Endodermal cell (in vitro differentiated cells): ENCODE results near the gene RBKS. TPM values are rescaled to one million over a fixed set of nuclear protein-coding genes. Genes with fewer than 3 reads are reported as not detected.

ENCODE experiments used
- DNase-seq: peaks from one replicate; pipeline ENCODE4 v3.0.0-alpha.2; 2017
- H3K27ac ChIP-seq: 2 replicates; pipeline ENCODE4 v1.5.1; 2013; ENCODE audit warnings: mild to moderate bottlenecking, low read depth, low read length, moderate library complexity
- H3K27me3 ChIP-seq: 2 replicates; pipeline ENCODE4 v1.6.1; 2013; ENCODE audit warnings: mild to moderate bottlenecking, low read length, moderate library complexity; ENCODE audit not compliant: insufficient read depth, control insufficient read depth, poor library complexity, severe bottlenecking
- H3K36me3 ChIP-seq: 2 replicates; pipeline ENCODE4 v1.7.0; 2013; ENCODE audit warnings: mild to moderate bottlenecking, low read length, moderate library complexity; ENCODE audit not compliant: control insufficient read depth, insufficient read depth
- H3K4me1 ChIP-seq: one replicate; pipeline ENCODE4 v1.7.0; 2013; ENCODE audit warnings: low read length; ENCODE audit not compliant: control insufficient read depth, insufficient read depth
- H3K4me3 ChIP-seq: 2 replicates; pipeline ENCODE4 v1.5.1; 2013; ENCODE audit warnings: mild to moderate bottlenecking, low read length, moderate library complexity
- H3K9ac ChIP-seq: 2 replicates; pipeline ENCODE4 v1.6.1; 2013; ENCODE audit warnings: mild to moderate bottlenecking, low read length, moderate library complexity; ENCODE audit not compliant: poor library complexity, severe bottlenecking; ENCODE audit errors: extremely low read depth
- H3K9me3 ChIP-seq: 2 replicates; pipeline ENCODE4 v1.6.1; 2013; ENCODE audit warnings: mild to moderate bottlenecking, low read length, moderate library complexity; ENCODE audit not compliant: control insufficient read depth
- H3K27ac Mint-ChIP-seq: 2 replicates; pipeline ENCODE4 v1.8.0; 2020; ENCODE audit warnings: mixed read lengths
- H3K27me3 Mint-ChIP-seq: 2 replicates; pipeline ENCODE4 v1.8.0; 2021; ENCODE audit warnings: mild to moderate bottlenecking, mixed read lengths; ENCODE audit not compliant: insufficient read depth
- H3K36me3 Mint-ChIP-seq: 2 replicates; pipeline ENCODE4 v1.8.0; 2020; ENCODE audit warnings: low read depth, mixed read lengths
- H3K4me1 Mint-ChIP-seq: 2 replicates; pipeline ENCODE4 v1.8.0; 2020; ENCODE audit warnings: mixed read lengths
- H3K4me3 Mint-ChIP-seq: 2 replicates; pipeline ENCODE4 v1.8.0; 2020; ENCODE audit warnings: mild to moderate bottlenecking, moderate library complexity, mixed read lengths
- H3K9me3 Mint-ChIP-seq: 2 replicates; pipeline ENCODE4 v1.8.0; 2020; ENCODE audit warnings: mild to moderate bottlenecking, mixed read lengths
- CTCF ChIP-seq: fragments of 200-600 bp; sonication (generic); conservative IDR thresholded peaks from 2 replicates; pipeline ENCODE4 v1.5.0; 2021; ENCODE audit warnings: antibody characterized with exemption, mild to moderate bottlenecking
- WGBS, 2 experiments: methylation state at CpG; one replicate each; pipeline versions ENCODE4 v1.1.5 to v1.1.7; 2013; ENCODE audit warnings: missing lambda C conversion rate in 2 of 2, mixed read lengths in 1 of 2; ENCODE audit not compliant: insufficient coverage in 1 of 2, insufficient read length in 1 of 2; 5-methylcytosine and 5-hydroxymethylcytosine counted together
- total RNA-seq, 2 donors: library from RNA; stranded (reverse); fragmentation: NEBNext Ultra II Directional in 1 of 2; extraction: Animal tissue kit (Norgen Biotek cat#: 25700) in 1 of 2; gene quantifications; 2 replicates in 1 of 2; 3 replicates in 1 of 2; pipeline ENCODE4 v1.2.1, GENCODE V29; 2021

RBKS gene
- total RNA-seq, 2 donors from 2014 or later = 4.4 to 4.9 TPM

- H3K4me1 Mint-ChIP-seq = no peaks in the 10 kb centered on the region
- Histone ChIP-seq H3K36me3 (no peaks in the 10 kb centered on the region), H3K4me1 (no peaks in the 10 kb centered on the region), H3K9me3 (no peaks in the 10 kb centered on the region), H3K4me3 (no peak overlapping the region), H3K27me3 (no peaks in the 10 kb centered on the region), H3K9ac (no peak overlapping the region), H3K27ac (no peak overlapping the region)
- no peaks in the 10 kb centered on the region for H3K36me3 Mint-ChIP-seq
- no peak overlapping the region for H3K4me3 Mint-ChIP-seq
- no peaks in the 10 kb centered on the region for H3K9me3 Mint-ChIP-seq
- no peak for TF ChIP-seq CTCF
- 93 to 94% methylated on average over 10 of the region's 10 CpGs for WGBS, 2 experiments
- DNase-seq = no peak
- no peaks in the 10 kb centered on the region for H3K27me3 Mint-ChIP-seq
- no peak overlapping the region for H3K27ac Mint-ChIP-seq
Measured at GRCh38 chr2:27903649-27904404, 13.6 kb upstream of the RBKS start.

GRCh38 chr2:27903018-27903417 is 12.8 kb upstream of the RBKS start:
- no peaks in the 10 kb centered on the region for H3K9me3 Mint-ChIP-seq
- WGBS, 2 experiments = 90 to 100% methylated on average over 1 of the region's 2 CpGs
- H3K4me3 Mint-ChIP-seq = no peak overlapping the region
- Histone ChIP-seq H3K27ac (no peak overlapping the region), H3K36me3 (peaks cover 6% of the 10 kb centered on the region), H3K27me3 (no peaks in the 10 kb centered on the region), H3K4me3 (no peak overlapping the region), H3K9me3 (no peaks in the 10 kb centered on the region), H3K4me1 (no peaks in the 10 kb centered on the region), H3K9ac (no peak overlapping the region)
- no peaks in the 10 kb centered on the region for H3K36me3 Mint-ChIP-seq
- TF ChIP-seq CTCF = no peak
- DNase-seq = no peak
- H3K27me3 Mint-ChIP-seq = no peaks in the 10 kb centered on the region
- H3K4me1 Mint-ChIP-seq = no peaks in the 10 kb centered on the region
- H3K27ac Mint-ChIP-seq = no peak overlapping the region

GRCh38 chr2:27902098-27902497 is 11.9 kb upstream of the RBKS start:
- Mint-ChIP-seq H3K9me3 (no peaks in the 10 kb centered on the region), H3K27me3 (no peaks in the 10 kb centered on the region), H3K4me3 (no peak overlapping the region), H3K27ac (no peak overlapping the region), H3K4me1 (no peaks in the 10 kb centered on the region), H3K36me3 (peaks cover 3% of the 10 kb centered on the region)
- no peak overlapping the region for H3K4me3 ChIP-seq
- H3K4me1 ChIP-seq = no peaks in the 10 kb centered on the region
- H3K9me3 ChIP-seq = no peaks in the 10 kb centered on the region
- H3K9ac ChIP-seq = no peak overlapping the region
- no peak for TF ChIP-seq CTCF
- H3K27me3 ChIP-seq = no peaks in the 10 kb centered on the region
- 85% methylated on average over 1 of the region's 1 CpG; no CpG with 5 or more reads in 1 of the 2 experiments for WGBS, 2 experiments
- H3K36me3 ChIP-seq = peaks cover 6% of the 10 kb centered on the region
- no peak for DNase-seq
- H3K27ac ChIP-seq = no peak overlapping the region
